ENCODE measurements around the gene HMGB4.

Gene HMGB4

DNA sequence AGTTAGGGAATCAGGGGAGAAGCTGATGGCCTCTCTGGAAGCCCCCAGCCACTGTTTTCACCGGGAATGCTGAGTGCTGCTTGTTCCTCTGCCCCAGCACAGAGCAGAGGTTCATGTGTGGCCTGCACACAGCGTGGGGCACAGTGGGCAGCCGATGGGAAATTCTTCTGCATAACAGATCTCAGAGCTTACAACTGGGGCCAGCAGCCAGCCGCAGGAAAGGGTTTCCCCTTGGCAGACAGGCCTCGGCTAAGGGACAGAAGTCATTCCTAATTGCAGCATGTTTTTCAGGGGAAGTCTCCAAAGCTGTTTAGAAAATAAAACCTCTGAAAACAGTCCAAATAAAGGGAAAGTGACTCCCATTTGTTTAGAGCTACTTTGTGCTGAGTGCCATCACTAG lies 22.6 kb downstream of the HMGB4 start:
- Mint-ChIP-seq H3K36me3 (ENCODE audit: low read depth) (no peaks in the 10 kb centered on the region), H3K27me3 (ENCODE audit: low read depth, poor library complexity) (no peaks in the 10 kb centered on the region), H3K4me1 (no peaks in the 10 kb centered on the region), H3K9me3 (peaks cover 10% of the 10 kb centered on the region), H3K27ac (no peak overlapping the region), H3K4me3 (no peak overlapping the region)
- TF ChIP-seq CTCF (IDR thresholded peaks at IDR 0.05), result no peak
- no peak for DNase-seq

- no peak overlapping the region for H3K4me3 Mint-ChIP-seq
- DNase-seq, result no peak
- no peaks in the 10 kb centered on the region for H3K27me3 Mint-ChIP-seq (ENCODE audit: low read depth, poor library complexity)
- peaks cover 10% of the 10 kb centered on the region for H3K9me3 Mint-ChIP-seq
- H3K4me1 Mint-ChIP-seq, result no peaks in the 10 kb centered on the region
- no peak for TF ChIP-seq CTCF (IDR thresholded peaks at IDR 0.05)
- no peak overlapping the region for H3K27ac Mint-ChIP-seq
- no peaks in the 10 kb centered on the region for H3K36me3 Mint-ChIP-seq (ENCODE audit: low read depth)
These were observed 29.4 kb downstream of the HMGB4 start for GRCh38 chr1:33893147-33893830.

- Mint-ChIP-seq H3K4me1 (no peaks in the 10 kb centered on the region), H3K27ac (no peak overlapping the region), H3K27me3 (ENCODE audit: low read depth, poor library complexity) (peaks cover 3% of the 10 kb centered on the region), H3K4me3 (no peak overlapping the region), H3K9me3 (peaks cover 3% of the 10 kb centered on the region), H3K36me3 (ENCODE audit: low read depth) (no peaks in the 10 kb centered on the region)
- no peak for TF ChIP-seq CTCF (IDR thresholded peaks at IDR 0.05)
- no peak for DNase-seq
These were observed 31.5 kb downstream of the HMGB4 start for GRCh38 chr1:33895396-33895795.

DNA sequence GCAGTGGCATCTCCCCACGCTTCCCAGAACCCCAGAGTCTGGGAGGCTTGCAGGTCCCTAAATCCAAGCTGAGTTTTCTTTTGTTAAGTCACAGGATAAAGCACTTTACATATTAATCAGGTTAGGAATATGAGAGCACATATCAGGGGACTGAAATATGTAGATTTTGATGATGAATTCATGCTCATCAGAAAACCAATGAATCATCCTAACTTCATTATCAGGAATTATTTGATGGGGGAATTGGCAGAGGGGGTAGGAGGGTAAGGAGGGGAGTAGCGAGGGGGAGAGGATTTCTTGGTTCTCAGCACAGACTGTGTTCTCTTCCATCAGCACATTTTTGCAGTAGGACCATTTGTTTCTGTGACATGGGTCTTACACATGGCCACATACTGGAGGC lies 32.1 kb downstream of the HMGB4 start:
- TF ChIP-seq CTCF (IDR thresholded peaks at IDR 0.05), result no peak
- H3K4me1 Mint-ChIP-seq, result no peaks in the 10 kb centered on the region
- no peak for DNase-seq
- H3K9me3 Mint-ChIP-seq, result peaks cover under 1% of the 10 kb centered on the region
- H3K36me3 Mint-ChIP-seq (ENCODE audit: low read depth), result no peaks in the 10 kb centered on the region
- no peak overlapping the region for H3K4me3 Mint-ChIP-seq
- H3K27ac Mint-ChIP-seq, result no peak overlapping the region
- peaks cover 3% of the 10 kb centered on the region for H3K27me3 Mint-ChIP-seq (ENCODE audit: low read depth, poor library complexity)

- Mint-ChIP-seq H3K36me3 (ENCODE audit: low read depth) (no peaks in the 10 kb centered on the region), H3K4me3 (no peak overlapping the region), H3K27me3 (ENCODE audit: low read depth, poor library complexity) (peaks cover 3% of the 10 kb centered on the region), H3K9me3 (no peaks in the 10 kb centered on the region), H3K4me1 (peaks cover 1% of the 10 kb centered on the region), H3K27ac (no peak overlapping the region)
- TF ChIP-seq CTCF (IDR thresholded peaks at IDR 0.05), result no peak
- no peak for DNase-seq
These were observed 33.3 kb downstream of the HMGB4 start for GRCh38 chr1:33897092-33897725.

DNA sequence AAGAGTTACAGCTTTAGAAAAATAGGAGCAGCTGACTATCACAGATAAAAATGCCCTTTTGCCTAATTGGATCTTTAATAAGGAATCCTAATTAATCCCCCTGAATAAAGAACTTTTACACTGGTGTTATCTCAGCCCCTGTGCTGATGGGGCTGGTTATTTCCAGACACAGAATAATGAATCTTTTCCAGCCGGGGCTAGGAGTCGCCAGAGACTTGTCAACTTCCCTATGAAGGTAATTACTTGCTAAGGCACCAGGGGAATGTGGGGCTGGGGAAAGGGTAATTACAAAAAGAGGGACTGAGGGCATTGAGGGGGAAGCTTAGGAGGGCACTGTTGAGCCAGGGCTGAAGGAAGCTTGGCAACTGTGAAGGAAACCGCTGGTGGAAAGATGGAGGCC lies 34.5 kb downstream of the HMGB4 start:
- no peak for DNase-seq
- TF ChIP-seq CTCF (IDR thresholded peaks at IDR 0.05), result no peak
- Mint-ChIP-seq H3K27ac (peak overlapping the region; percentile 33), H3K36me3 (ENCODE audit: low read depth) (no peaks in the 10 kb centered on the region), H3K4me3 (no peak overlapping the region), H3K27me3 (ENCODE audit: low read depth, poor library complexity) (peaks cover 3% of the 10 kb centered on the region), H3K4me1 (peaks cover 7% of the 10 kb centered on the region), H3K9me3 (no peaks in the 10 kb centered on the region)
